Keratinocyte (primary cell): ENCODE results near the gene MKX. TPM values are rescaled to one million over a fixed set of nuclear protein-coding genes. Genes with fewer than 3 reads are reported as not detected.

Source experiments
- DNase-seq: peaks from one replicate; pipeline ENCODE4 v3.0.0-alpha.2; 2011; ENCODE audit warnings: low read depth, missing footprints, low spot score
- FAIRE-seq: peaks from 2 replicates; lab custom pipeline; 2011; peaks lifted over from hg19 to GRCh38; lab: Jason Lieb, UNC
- H2AFZ ChIP-seq: 2 replicates; pipeline ENCODE4 v1.6.0; 2012; ENCODE audit warnings: low read length, control low read depth, inconsistent platforms; ENCODE audit not compliant: control insufficient read depth
- H3K27ac ChIP-seq: 2 replicates; pipeline ENCODE4 v1.5.1; 2011; ENCODE audit warnings: low read length; ENCODE audit not compliant: control insufficient read depth, insufficient read depth
- H3K27me3 ChIP-seq: 3 replicates; pipeline ENCODE4 v1.6.0; 2011; ENCODE audit warnings: low read length; ENCODE audit not compliant: control insufficient read depth, insufficient read depth; ENCODE audit errors: extremely low read depth
- H3K36me3 ChIP-seq, 2 experiments: 2 replicates in 1 of 2; 3 replicates in 1 of 2; pipeline ENCODE4 v1.5.1; 2011; ENCODE audit warnings: low read length in 2 of 2, mild to moderate bottlenecking in 1 of 2; ENCODE audit not compliant: control insufficient read depth in 2 of 2, insufficient read depth in 2 of 2; ENCODE audit errors: extremely low read depth in 1 of 2
- H3K4me1 ChIP-seq: 3 replicates; pipeline ENCODE4 v1.5.1; 2011; ENCODE audit warnings: low read length; ENCODE audit not compliant: control insufficient read depth, insufficient read depth; ENCODE audit errors: extremely low read depth
- H3K4me2 ChIP-seq: 3 replicates; pipeline ENCODE4 v1.6.0; 2011; ENCODE audit warnings: low read depth, low read length; ENCODE audit not compliant: control insufficient read depth, insufficient read depth; ENCODE audit errors: extremely low read depth
- H3K4me3 ChIP-seq, 3 experiments: fragments of 200-600 bp in 1 of 3; sonication (generic) in 1 of 3; 2 replicates in 2 of 3; 3 replicates in 1 of 3; pipeline ENCODE4 v1.5.1; 2011 to 2016; ENCODE audit warnings: low read length in 3 of 3, mild to moderate bottlenecking in 3 of 3, control low read depth in 2 of 3, inconsistent platforms in 1 of 3, low read depth in 1 of 3, mixed read lengths in 1 of 3, mixed run types in 1 of 3, moderate library complexity in 1 of 3; ENCODE audit not compliant: control insufficient read depth in 2 of 3, insufficient read depth in 2 of 3; ENCODE audit errors: extremely low read depth in 1 of 3
- H3K79me2 ChIP-seq: 2 replicates; pipeline ENCODE4 v1.6.0; 2012; ENCODE audit warnings: low read length; ENCODE audit not compliant: control insufficient read depth, insufficient read depth
- H3K9ac ChIP-seq: 3 replicates; pipeline ENCODE4 v1.6.0; 2011; ENCODE audit warnings: low read length; ENCODE audit not compliant: control insufficient read depth, insufficient read depth; ENCODE audit errors: extremely low read depth
- H3K9me1 ChIP-seq: 3 replicates; pipeline ENCODE4 v1.6.0; 2011; ENCODE audit warnings: low read length; ENCODE audit not compliant: control insufficient read depth, insufficient read depth; ENCODE audit errors: extremely low read depth
- H3K9me3 ChIP-seq: 2 replicates; pipeline ENCODE4 v1.5.1; 2012; ENCODE audit warnings: low read depth, low read length; ENCODE audit not compliant: control insufficient read depth
- H4K20me1 ChIP-seq: 3 replicates; pipeline ENCODE4 v1.6.0; 2011; ENCODE audit warnings: low read length; ENCODE audit not compliant: control insufficient read depth, insufficient read depth; ENCODE audit errors: extremely low read depth
- EZH2 ChIP-seq: IDR thresholded peaks from one replicate; pipeline ENCODE4 v1.6.1; 2012; ENCODE audit warnings: inconsistent platforms, mild to moderate bottlenecking, low read length, moderate library complexity
- dilution Hi-C: fragments of 300-500 bp; cut with MboI; formaldehyde crosslinking; loops from one replicate; pipeline ENCODE4 v1.7.0; 2020; ENCODE audit warnings: low sequenced_read_pairs; ENCODE audit not compliant: extremely low pct_ligation_motif_present
- polyA plus RNA-seq, 5 experiments: library from polyadenylated mRNA; depleted of rRNA in 3 of 5; stranded (reverse) in 3 of 5; stranded (forward) in 1 of 5; unstranded in 1 of 5; fragments of >200 nt; gene quantifications; 1 replicate in 1 of 5; 2 replicates in 3 of 5; 3 replicates in 1 of 5; pipeline versions ENCODE4 v1.2.1 to v1.2.3, GENCODE V29; 2011 to 2012; ENCODE audit warnings: missing spikeins in 2 of 5, low read depth in 1 of 5, low replicate concordance in 1 of 5
- TF ChIP-seq, protein P1 (sequence below), 3 experiments: IDR thresholded peaks in 1 of 3; conservative IDR thresholded peaks in 1 of 3; optimal IDR thresholded peaks in 1 of 3; 2 replicates in 2 of 3; 3 replicates in 1 of 3; pipeline versions ENCODE3 to v1.5.1; 2011; ENCODE audit warnings: low read length in 3 of 3, mild to moderate bottlenecking in 3 of 3, moderate library complexity in 2 of 3, control low read depth in 1 of 3, inconsistent platforms in 1 of 3; ENCODE audit not compliant: insufficient read depth in 2 of 3; ENCODE audit errors: extremely low read depth in 1 of 3

MKX gene
- polyA plus RNA-seq, 1 donor (not counting 4 experiments of a cell fraction or from before 2014, with no cell fraction given), result 0.04 TPM

GRCh38 chr10:27743877-27744801 is 1.5 kb downstream of the MKX start:
- dilution Hi-C loops, result no loop called here
- H3K27ac ChIP-seq, result no peak overlapping the region
- DNase-seq, result no peak

GRCh38 chr10:27743012-27743876 is 2.4 kb downstream of the MKX start:
- Histone ChIP-seq H2AFZ (peak overlapping the region; percentile 90), H3K4me3 (peak overlapping the region; percentile 45 to 67 (median 61)), H3K27ac (no peak overlapping the region), H3K9me3 (no peaks in the 10 kb centered on the region), H3K27me3 (peaks cover 66% of the 10 kb centered on the region), H3K4me2 (peak overlapping the region; percentile 75), H3K4me1 (peaks cover 15% of the 10 kb centered on the region), H3K36me3 (no peaks in the 10 kb centered on the region), H4K20me1 (no peaks in the 10 kb centered on the region), H3K9me1 (no peaks in the 10 kb centered on the region), H3K79me2 (no peaks in the 10 kb centered on the region), H3K9ac (peak overlapping the region; percentile 54)
- TF ChIP-seq EZH2, result peak; percentile 52
- TF ChIP-seq, protein P1, sequence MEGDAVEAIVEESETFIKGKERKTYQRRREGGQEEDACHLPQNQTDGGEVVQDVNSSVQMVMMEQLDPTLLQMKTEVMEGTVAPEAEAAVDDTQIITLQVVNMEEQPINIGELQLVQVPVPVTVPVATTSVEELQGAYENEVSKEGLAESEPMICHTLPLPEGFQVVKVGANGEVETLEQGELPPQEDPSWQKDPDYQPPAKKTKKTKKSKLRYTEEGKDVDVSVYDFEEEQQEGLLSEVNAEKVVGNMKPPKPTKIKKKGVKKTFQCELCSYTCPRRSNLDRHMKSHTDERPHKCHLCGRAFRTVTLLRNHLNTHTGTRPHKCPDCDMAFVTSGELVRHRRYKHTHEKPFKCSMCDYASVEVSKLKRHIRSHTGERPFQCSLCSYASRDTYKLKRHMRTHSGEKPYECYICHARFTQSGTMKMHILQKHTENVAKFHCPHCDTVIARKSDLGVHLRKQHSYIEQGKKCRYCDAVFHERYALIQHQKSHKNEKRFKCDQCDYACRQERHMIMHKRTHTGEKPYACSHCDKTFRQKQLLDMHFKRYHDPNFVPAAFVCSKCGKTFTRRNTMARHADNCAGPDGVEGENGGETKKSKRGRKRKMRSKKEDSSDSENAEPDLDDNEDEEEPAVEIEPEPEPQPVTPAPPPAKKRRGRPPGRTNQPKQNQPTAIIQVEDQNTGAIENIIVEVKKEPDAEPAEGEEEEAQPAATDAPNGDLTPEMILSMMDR (optimal IDR thresholded peaks at IDR 0.05 in 1 of 3, IDR thresholded peaks at IDR 0.05 in 1 of 3, conservative IDR thresholded peaks at IDR 0.05 in 1 of 3; ENCODE audit: extremely low read depth in 1 of 3, insufficient read depth in 2 of 3, low read length in 3 of 3), result no peak
- DNase-seq (no peak), FAIRE-seq (no peak)
- dilution Hi-C loops, result no loop called here

More at GRCh38 chr10:27743877-27744801, 1.5 kb downstream of the MKX start:
- peaks cover 66% of the 10 kb centered on the region for H3K27me3 ChIP-seq
- H4K20me1 ChIP-seq, result no peaks in the 10 kb centered on the region
- peaks cover 15% of the 10 kb centered on the region for H3K4me1 ChIP-seq
- H3K9ac ChIP-seq, result no peak overlapping the region
- H3K36me3 ChIP-seq, result no peaks in the 10 kb centered on the region
- no peaks in the 10 kb centered on the region for H3K9me3 ChIP-seq
- peak overlapping the region; percentile 75 for H3K4me2 ChIP-seq
- peak; percentile 56 for TF ChIP-seq EZH2
- TF ChIP-seq, protein P1 (optimal IDR thresholded peaks at IDR 0.05 in 1 of 3, IDR thresholded peaks at IDR 0.05 in 1 of 3, conservative IDR thresholded peaks at IDR 0.05 in 1 of 3; ENCODE audit: extremely low read depth in 1 of 3, insufficient read depth in 2 of 3, low read length in 3 of 3), result peak in 1 of 3 experiments; percentile 1
- no peak for FAIRE-seq
- H3K79me2 ChIP-seq, result no peaks in the 10 kb centered on the region
- peak overlapping the region; percentile 90 for H2AFZ ChIP-seq
- no peaks in the 10 kb centered on the region for H3K9me1 ChIP-seq
- peak overlapping the region in 2 of 3 experiments; percentile 61 to 67 for H3K4me3 ChIP-seq
